Sigmoid colon (tissue), 3 donors: ENCODE measurements around the gene IPO13.

ENCODE experiments used
- POLR2A ChIP-seq, 2 donors: fragments of 450-650 bp; IDR thresholded peaks; one replicate each; pipeline ENCODE4 v1.6.1; 2016; ENCODE audit warnings: antibody characterized with exemption in 2 of 2, mild to moderate bottlenecking in 2 of 2, moderate library complexity in 2 of 2
- TF ChIP-seq, protein P1 (sequence below), 4 experiments: fragments of 450-650 bp in 3 of 4; fragments of 200-600 bp in 1 of 4; IDR thresholded peaks; one replicate each; pipeline ENCODE4 v1.5.1; 2016 to 2019; ENCODE audit warnings: antibody characterized with exemption in 4 of 4, mild to moderate bottlenecking in 3 of 4, moderate library complexity in 2 of 4

DNA sequence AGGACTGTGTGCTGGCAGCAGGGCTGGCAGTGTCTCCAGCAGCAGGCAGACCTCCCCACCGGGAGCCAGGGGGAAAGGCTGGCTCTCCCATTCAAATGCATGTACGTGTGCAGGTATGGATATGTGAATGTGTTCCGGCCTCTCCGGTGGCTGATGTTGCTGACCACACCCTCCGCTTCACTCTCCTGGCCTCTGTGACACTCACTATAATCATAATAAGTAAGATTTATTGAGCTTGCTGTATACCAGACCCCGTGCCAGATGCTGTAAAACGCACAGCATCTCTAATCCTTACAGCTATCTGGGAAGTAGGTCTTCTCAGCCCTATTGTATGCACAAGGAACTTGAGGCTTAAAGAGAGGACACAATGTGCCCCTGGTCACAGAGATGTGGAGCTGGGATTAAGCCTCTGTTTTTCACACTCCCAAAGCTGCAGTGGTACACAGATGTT lies 33.7 kb upstream of the IPO13 start:
- TF ChIP-seq, protein P1, sequence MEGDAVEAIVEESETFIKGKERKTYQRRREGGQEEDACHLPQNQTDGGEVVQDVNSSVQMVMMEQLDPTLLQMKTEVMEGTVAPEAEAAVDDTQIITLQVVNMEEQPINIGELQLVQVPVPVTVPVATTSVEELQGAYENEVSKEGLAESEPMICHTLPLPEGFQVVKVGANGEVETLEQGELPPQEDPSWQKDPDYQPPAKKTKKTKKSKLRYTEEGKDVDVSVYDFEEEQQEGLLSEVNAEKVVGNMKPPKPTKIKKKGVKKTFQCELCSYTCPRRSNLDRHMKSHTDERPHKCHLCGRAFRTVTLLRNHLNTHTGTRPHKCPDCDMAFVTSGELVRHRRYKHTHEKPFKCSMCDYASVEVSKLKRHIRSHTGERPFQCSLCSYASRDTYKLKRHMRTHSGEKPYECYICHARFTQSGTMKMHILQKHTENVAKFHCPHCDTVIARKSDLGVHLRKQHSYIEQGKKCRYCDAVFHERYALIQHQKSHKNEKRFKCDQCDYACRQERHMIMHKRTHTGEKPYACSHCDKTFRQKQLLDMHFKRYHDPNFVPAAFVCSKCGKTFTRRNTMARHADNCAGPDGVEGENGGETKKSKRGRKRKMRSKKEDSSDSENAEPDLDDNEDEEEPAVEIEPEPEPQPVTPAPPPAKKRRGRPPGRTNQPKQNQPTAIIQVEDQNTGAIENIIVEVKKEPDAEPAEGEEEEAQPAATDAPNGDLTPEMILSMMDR (IDR thresholded peaks at IDR 0.05): no peak
- no peak for TF ChIP-seq POLR2A (IDR thresholded peaks at IDR 0.05)
